HG03139 (cell line): Measurements from ENCODE around the gene LHFPL5.

Experiments
- ATAC-seq: cut with Tn5 transposase; IDR thresholded peaks from one replicate; pipeline ENCODE4 v1.9.1; 2021; ENCODE audit not compliant: unreplicated experiment

The LHFPL5 gene

DNA sequence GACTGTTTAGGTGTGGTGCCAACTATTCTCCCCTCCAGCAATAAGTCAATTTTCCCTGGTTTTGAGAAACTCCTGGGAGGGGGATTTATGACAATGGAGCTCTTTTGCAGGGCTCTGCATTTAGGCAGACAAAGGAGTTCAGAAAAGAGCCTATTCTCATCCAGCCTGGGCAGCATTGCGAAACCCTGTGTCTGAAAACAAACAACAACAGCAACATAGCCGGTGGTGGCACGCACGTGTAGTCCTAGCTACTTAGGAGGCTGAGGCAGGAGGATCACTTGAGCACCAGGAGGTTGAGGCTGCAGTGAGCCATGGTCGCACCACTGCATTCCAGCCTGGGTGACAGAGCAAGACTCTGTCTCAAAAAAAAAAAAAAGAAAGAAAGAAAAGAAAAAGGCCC is 14.5 kb upstream of the LHFPL5 start:
- ATAC-seq, result no peak

DNA sequence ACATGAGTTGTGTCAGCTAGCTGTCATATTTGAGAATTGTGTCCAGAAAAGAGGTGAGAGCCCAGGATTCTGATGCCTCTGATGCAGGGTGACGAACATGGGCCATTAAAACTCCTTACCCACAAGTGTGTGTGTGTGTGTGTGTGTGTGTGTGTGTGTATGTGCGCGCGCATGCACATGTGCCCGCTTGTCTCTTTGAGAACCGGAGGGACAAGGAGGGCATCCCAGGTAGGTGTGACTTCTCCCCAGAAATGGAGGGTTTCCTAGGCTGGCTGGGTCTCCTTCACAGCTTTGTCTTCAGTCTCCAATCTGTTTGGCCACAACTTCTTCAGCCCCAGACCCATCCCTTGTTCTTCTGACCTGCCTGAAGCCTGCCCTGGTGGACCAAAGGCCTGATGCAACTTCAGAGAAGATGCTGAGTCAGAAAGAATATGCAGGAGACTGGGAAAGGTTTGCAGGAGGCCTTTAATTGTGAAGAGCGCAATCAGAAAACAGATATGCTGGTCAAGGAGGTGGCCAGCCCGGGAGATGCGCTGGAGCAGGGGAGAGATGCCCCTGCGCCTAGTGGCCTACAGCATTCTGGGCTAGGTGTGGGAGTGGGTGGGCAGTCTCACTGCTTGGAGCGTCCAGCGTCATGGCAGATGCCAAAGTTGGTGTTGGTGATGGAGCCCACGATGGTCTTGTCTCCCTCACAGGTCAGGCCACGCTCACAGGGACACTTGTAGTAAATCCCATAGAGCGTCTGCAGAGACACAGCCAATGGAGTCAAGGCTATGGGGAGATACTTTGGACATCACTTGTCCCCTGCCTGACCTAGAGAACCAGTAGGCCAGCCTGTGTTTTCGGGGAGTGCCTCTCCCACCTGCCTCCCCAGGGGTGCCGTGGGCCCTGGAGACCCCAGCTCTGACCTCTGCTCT is 10.4 kb upstream of the LHFPL5 start:
- ATAC-seq, result no peak

DNA sequence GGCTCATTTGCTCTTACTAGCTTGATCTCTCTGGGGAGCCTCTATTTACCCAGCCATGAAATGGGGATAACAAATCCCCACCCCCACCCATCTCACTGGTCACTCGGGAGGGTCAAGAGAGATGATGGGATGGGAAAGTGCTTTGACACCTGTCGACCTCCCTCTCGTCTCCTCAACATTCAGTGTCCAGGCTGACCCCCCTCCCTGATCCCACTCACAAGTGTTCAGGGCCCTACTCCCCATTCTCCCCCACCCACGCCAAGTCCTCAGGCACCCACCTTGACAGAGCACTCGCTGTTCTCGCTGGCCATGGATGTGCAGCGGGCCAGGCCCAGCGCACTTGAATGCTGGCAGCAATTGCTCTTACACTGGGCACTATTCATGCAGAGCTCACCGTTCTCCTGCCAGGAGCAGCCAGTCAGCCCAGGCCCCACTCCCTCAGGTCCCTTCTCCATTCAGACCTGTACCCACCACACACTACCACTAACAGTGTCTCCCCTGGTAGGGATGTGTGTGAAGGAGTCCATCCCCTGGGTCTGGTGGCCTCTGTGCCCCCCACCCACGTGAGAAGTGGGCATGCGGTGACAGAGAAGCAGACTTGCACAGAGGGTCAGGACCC is 9.6 kb upstream of the LHFPL5 start:
- no peak for ATAC-seq

DNA sequence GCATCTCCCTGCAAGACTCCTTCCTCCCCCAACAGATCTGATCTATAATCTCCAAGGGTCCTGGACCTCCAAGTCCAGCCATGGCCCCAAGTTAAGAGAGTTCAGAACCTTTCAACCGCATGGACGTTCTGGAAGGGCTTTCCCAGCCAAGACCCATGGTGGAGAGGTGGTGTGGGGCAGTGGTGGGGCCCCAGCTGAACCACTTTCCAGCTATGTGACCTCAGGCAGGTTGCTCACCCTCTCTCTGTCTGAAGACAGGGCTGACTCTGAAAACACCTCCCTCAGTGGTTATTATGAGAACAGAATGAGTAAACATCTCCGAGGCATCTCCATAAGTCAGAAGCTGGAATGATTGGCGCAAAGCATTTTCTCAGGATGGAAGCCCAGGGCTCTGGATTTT is 8.9 kb upstream of the LHFPL5 start:
- no peak for ATAC-seq

DNA sequence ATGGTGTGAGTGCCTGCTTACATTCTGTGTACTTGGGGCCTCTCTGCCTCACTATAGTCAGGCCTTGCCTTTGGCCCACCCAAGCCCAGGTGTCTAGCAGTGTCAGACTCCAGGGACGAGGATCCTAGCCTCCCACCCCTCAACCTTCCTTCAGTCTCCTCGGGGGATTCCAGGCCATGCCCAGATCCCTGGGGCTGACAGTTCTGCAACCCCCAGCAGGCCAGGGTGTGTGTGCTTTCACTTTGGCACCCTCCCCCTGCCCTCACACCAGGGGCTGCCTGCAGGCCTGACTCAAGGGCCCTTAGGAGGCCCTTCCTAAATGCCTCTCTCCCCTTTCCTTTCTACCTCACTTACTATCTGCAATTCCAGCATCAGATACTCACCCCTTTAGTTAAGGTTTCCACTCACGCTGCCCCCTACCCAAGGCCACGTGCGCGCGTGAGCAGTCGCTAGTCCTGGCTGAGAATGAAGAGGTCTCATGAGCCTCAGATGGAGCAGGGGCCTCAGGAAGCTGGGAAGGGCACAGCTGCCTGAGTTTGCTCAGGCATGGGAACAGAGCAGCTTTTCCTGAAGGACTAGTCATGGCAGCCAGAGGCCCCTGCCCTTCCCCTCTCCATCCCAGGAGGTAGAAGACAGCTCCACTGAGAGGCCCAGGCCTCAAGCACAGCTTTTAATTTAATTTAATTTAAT is 7.2 kb upstream of the LHFPL5 start:
- ATAC-seq, result no peak

DNA sequence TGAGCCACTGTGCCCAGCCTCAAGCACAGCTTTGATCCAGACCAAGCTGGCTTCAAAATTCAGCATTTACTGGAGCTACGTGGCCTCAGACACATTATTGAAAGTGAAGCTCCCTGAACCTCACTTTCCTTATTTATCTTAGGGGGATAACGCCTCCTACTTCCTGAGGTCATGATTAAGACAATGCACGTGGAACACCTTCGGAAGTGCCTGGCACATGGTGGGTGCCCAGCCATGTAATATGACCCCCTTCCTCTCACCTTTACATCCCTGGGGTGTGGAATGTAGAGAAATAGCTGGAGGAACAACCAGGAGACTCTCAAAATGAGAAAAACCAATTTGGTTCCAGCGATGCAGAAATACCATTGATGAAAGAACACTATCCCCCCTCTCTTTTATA is 6.4 kb upstream of the LHFPL5 start:
- ATAC-seq, result no peak

DNA sequence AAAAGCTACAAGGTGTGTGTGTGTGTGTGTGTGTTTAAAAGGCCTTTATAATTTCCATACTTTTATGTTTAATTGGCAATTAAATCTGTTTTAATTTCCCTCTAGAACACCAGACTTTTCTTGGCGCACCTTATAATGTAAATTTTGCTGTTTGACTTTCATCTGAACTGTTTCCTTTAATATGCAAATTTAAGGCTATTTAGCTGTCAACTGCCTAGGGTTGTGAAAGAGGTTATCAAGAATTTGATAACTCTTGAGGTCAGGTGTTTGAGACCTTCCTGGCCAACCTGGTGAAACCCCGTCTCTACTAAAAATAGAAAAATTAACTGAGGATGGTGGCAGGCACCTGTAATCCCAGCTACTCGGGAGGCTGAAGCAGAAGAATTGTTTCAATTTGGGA is 4.0 kb upstream of the LHFPL5 start:
- ATAC-seq, result no peak

DNA sequence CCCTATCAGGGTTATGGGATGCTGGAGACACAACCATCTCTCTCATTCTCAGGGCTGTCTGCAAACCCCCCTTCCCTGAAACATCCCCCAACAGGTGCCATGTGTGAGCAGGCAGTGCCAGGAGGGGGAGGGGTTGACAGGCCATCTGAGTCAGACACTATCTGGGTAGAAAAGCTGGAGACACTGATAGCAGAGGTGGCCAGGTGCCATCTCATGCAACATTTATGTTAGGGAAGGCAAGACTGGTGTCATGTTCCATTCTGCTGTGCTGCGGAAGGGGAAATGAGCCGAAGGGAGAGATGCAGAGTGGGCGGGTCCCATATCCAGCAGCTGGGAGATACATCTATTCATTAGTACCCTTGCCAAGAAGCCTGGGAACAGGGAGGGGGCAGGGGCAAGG is 3.5 kb downstream of the LHFPL5 start:
- ATAC-seq, result no peak

DNA sequence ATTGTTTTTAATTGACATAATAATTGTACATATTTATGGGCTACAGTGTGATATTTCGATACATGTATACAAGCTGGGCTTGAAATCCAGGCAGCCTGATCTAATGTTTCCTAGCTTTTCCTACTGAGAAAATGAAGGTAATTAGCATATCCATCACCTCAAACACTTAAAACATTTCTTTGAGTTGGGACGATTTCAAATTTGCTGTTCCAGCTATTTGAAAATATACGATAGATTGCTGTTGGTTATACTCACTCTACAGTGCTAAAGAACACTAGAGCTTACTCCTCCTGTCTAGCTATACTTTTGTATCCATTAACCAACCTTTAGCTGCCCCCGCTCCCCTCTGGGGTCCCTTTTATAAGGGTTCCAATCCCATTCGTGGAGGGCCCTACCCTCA is 4.7 kb downstream of the LHFPL5 start:
- ATAC-seq, result no peak

DNA sequence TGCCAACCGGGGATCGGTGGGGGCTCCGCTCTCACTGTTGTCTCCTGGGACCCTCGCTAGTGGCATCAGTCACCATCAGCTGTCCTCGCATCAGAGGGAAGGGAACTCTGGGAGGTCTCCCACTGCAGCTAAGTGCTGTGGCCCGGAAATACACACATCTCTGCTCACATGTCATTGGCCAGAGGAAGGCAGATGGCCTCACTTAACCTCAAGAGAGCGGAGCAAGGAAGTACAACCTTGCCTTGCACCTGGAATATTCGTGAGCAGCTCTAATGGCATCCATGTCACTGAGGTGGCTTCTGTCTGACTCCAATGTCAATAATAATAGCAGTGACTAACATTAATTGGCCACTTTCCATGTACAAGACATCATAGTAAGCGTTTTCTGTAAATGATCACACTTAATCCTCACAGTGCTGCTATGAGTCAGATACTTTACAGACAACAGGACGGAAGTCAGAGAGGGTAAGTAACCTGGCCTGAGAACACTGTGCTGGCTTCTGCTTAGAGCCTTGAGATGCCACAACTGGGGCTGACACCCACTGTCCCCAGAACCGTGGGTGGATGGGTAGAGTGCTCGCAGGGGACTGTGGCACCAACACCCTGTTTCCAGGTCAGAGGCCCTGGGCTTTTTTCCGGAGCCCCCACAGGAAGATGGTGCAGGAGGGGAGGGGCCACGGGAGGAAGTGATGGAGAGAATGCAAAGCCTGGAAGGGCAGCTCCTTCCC is 6.0 kb downstream of the LHFPL5 start:
- ATAC-seq, result no peak

DNA sequence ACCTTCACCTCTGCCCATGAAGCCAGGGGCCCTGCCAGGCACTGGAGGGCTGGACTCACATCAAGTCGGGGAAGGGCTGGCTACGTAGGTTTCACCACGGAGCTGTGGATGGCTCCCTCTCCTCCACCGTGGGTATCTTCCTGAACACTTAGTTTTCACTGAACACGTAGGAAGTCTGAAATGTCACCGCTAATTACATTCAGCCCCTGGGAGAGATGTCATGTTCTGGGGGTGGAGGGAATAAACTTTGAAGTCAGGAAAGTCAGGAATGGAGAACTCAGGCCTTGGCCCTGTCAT is 6.5 kb downstream of the LHFPL5 start:
- ATAC-seq, result no peak

DNA sequence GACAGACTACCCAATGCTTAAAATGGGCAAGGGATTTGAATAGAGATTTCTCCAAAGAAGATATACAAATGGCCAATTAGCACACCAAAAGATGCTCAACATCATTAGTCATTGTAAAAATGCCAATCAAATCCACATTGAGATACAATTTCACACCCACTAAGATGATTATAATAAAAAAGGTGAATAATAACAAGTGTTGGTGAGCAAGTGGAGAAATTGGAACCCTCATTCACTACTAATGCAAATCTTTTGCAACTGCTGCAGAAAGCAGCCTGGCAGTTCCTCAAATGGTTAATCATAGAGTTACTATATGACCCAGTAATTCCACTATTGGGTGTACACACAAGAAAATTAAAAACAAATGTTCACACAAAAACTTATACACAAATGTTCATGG is 12.4 kb downstream of the LHFPL5 start:
- ATAC-seq, result no peak

DNA sequence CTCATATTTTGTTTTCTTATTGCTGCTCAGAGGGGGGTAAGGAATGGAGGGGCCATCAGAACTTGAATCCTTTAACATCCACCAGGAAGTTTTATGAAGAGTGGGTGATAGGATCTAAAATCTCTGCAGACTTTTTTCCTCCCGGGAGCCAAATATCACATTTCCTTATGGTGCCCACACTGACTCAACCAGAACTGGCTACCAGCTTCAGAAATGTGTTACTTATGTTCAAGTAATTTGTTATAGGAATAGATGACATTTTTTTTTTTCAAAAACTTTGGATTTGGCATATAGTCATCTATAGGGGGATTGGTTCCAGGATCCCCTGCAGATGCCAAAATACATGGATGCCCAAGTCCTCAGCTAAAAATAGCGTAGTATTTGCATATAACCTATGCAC is 18.4 kb downstream of the LHFPL5 start:
- ATAC-seq, result no peak

DNA sequence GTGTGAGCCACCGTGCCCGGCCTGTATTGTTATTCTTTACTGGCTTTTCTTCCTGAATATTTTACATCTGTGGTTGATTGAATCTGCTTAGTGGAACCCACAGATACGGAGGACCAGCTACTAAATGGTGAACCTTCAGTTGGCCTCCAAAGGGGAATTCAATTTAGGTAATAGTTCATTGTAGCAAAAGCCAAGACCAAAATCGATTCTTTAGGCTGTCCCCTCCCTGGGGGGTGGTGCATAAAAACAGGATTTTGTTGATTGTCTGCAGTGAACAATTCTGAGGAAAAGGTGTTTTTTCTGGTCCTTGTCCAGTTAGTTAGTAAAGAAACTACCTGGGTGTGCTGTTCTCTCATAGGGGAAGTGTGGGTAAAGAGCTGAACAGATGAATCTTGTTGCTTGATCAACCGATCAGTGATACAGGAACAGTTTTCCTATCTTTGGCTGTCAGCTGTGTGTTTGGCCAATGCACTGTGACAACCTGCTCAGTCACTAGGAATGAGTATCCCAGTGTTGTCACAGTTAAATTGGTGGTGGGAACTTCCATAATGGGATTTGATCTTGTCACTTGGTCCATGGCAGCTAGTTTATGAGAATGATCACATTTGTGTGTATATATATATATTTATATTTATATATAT is 19.5 kb downstream of the LHFPL5 start:
- no peak for ATAC-seq

DNA sequence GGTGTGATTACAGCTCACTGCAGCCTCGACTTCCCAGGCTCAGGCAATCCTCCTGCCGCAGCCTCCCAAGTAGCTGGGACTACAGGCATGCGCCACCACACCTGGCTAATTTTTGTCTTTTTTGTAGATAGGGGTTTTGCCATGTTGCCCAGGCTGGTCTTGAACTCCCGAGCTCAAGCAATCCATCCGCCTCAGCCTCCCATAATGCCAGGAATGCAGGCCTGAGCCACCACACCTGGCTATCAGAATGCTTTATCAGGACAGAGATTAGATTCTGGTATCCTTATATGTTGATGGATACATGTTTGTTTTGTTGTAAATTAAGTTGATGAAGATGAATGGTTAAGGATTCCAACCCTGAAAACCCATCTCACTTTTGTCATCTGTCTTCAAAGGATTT is 24.2 kb downstream of the LHFPL5 start:
- ATAC-seq, result no peak

DNA sequence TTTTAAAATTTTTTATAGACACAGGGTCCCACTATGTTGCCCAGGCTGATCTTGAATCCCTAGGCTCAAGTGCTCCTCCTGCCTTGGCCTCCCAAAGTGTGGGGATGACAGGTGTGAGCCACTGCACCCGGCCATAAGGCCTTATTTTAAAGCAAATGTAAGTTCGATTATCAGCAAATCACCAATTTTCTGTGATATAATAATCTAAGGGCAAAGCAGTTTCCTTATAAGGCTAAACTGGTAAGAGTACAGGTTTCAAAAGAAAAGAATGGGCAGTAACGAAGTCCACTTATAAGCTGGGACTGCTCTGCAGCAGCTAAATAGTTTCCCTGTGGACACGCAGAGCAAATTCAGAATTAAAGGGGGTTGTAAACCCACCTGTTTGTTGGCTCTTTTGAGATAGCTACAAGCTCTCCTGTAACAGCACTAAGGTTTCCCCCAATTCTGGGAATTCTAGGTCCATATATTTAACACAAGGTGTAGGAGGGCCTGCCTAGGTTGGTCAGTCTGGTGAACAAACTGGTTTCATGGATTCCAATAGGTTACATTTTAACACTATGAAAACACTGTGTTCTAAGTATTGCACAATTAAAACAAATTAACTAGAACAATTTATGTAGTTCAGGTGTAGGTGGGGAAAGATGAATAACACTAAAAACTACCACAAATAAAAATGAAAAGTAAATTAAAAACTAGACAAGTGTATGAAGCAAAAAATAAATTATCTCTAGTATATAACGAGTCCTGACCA is 26.3 kb downstream of the LHFPL5 start:
- ATAC-seq, result no peak

DNA sequence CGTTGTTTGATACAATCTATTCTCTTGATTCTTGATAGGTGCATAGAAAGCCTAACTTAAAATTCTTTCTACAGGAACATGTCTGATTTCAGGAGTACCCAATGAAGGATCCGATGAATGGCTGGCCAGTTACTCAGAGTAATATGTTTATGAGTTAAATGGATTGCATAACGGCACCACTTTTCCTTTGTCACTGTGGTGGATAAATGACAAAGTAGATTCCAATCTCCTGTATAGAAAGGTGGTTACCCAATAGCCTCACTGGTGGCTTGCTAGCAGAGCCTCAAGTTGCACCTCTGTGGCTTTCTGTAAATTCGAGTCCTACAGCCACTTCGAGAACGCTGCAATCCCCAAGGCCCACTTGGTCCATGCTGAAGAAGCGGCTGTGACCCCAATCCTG is 28.4 kb downstream of the LHFPL5 start:
- ATAC-seq, result no peak

DNA sequence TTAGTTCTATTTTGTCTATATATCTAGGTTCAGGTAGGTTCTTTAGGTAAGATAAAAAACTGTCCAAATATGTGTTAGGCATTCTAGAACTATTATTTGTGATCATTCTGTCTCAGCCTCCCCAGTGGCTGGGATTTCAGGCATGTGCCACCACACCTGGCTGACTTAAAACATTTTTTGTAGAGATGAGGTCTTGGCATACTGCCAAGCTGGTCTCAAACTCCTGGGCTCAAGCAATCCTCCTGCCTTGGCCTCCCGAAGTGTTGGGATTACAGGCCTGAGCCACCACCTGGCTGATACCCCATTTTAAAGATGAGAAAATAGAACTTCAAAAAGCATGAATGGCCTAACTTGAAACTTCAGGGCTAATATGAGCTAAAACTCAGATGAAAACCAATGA is 33.9 kb downstream of the LHFPL5 start:
- ATAC-seq, result no peak

DNA sequence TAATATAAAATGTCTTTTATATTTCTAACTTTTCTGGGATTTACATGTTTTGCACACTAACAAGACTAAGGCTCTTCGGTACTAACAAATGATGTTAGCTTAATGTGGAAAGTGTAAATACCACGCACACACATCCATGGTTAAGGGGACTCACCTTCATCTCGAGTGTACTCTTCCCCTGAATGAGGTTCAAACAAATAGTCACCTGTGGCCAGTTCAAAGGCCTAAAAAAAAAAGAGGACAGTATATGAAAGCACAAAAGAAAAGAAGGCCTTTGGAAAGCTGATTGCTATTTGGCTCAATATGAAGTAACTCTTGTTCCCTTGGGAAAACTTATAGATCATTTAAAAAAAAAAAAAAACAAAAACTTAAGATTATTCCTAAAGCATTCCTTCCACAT is 37.2 kb downstream of the LHFPL5 start:
- no peak for ATAC-seq

DNA sequence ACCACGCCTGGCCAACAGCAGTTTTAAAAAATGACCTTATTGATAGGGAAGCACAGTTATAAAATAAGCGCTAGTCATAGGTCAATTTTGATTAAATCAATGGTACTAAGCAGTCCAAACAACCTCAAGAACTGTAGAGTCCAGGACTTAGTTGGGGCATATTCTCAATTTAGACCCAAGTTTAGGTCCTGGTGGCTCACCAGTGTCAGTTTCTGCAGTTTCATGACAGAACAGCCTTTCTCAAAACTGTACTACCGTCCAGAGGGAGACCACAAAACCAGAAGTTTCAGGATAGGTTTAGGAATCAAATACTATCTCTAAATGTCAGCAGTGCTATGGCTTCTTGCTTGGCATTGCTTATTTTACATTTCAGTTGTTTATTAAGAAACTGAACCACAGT is 39.1 kb downstream of the LHFPL5 start:
- ATAC-seq, result no peak
